ENCODE measurements around the gene KEAP1. TPM values are rescaled to one million over a fixed set of nuclear protein-coding genes. Genes with fewer than 3 reads are reported as not detected.

KEAP1 gene
- total RNA-seq, 1 experiment from 2014 or later: 75.2 TPM

DNA sequence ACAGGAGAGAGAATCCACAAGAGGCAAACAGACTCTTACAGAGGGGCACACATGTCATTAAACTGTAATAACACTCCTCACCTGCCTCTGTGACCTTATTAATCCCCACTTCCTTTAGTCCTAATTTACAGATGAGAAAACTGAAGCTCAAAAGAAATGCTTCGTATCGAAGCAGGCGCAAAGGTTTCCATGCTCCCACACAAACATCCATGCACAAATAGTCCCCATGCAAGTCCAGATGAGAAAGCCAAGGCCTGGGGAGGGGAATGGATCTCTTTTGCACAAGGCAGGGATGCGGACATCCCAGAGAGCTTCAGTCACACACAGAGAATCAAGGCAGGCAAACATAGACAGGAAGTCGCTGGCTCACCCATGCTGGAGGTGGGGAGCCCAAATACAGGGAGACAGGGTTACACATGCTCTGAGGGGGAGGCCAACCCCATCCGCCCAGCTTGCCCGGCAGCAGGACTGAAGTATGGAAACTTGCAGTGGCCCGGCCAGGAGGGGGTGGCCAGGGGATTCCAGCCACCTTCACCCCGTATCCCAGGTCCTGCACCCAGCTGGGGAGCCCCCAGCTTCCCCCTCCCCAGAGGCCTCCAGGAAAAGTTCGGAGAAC lies 13.6 kb upstream of the KEAP1 start (continued):
- TF ChIP-seq, protein P1, sequence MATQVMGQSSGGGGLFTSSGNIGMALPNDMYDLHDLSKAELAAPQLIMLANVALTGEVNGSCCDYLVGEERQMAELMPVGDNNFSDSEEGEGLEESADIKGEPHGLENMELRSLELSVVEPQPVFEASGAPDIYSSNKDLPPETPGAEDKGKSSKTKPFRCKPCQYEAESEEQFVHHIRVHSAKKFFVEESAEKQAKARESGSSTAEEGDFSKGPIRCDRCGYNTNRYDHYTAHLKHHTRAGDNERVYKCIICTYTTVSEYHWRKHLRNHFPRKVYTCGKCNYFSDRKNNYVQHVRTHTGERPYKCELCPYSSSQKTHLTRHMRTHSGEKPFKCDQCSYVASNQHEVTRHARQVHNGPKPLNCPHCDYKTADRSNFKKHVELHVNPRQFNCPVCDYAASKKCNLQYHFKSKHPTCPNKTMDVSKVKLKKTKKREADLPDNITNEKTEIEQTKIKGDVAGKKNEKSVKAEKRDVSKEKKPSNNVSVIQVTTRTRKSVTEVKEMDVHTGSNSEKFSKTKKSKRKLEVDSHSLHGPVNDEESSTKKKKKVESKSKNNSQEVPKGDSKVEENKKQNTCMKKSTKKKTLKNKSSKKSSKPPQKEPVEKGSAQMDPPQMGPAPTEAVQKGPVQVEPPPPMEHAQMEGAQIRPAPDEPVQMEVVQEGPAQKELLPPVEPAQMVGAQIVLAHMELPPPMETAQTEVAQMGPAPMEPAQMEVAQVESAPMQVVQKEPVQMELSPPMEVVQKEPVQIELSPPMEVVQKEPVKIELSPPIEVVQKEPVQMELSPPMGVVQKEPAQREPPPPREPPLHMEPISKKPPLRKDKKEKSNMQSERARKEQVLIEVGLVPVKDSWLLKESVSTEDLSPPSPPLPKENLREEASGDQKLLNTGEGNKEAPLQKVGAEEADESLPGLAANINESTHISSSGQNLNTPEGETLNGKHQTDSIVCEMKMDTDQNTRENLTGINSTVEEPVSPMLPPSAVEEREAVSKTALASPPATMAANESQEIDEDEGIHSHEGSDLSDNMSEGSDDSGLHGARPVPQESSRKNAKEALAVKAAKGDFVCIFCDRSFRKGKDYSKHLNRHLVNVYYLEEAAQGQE (IDR thresholded peaks at IDR 0.05; ENCODE audit: low read depth): no peak
- TF ChIP-seq POLR2A (IDR thresholded peaks at IDR 0.05; ENCODE audit: borderline replicate concordance, extremely low read depth, insufficient read depth, insufficient read length) (no peak), SIN3A (IDR thresholded peaks at IDR 0.05; ENCODE audit: low read depth) (no peak)
- TF ChIP-seq, protein P2, sequence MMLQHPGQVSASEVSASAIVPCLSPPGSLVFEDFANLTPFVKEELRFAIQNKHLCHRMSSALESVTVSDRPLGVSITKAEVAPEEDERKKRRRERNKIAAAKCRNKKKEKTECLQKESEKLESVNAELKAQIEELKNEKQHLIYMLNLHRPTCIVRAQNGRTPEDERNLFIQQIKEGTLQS (IDR thresholded peaks at IDR 0.05): no peak

DNA sequence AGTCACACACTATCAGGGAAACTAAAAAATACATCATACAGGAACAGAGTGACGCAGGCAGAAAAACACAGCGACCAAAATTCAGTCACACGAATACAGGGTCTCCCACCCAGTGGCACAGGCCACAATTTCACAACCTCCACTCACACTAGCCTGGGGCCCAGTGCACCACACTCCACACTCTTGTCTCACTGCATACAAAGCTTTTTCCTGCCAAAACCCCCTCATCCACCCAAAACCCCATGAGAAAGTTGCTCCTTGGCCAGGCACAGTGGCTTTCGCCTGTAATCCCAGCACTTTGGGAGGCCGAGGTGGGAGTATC lies 12.9 kb upstream of the KEAP1 start:
- no peak overlapping the region for H2AFZ ChIP-seq (ENCODE audit: low read depth, low read length, poor library complexity, severe bottlenecking)
- no peak for TF ChIP-seq ZFX (IDR thresholded peaks at IDR 0.05)
- TF ChIP-seq, protein P2 (IDR thresholded peaks at IDR 0.05): no peak
- no peak for TF ChIP-seq ZNF274 (IDR thresholded peaks at IDR 0.05; ENCODE audit: low read depth, low read length)
- TF ChIP-seq, protein P3, sequence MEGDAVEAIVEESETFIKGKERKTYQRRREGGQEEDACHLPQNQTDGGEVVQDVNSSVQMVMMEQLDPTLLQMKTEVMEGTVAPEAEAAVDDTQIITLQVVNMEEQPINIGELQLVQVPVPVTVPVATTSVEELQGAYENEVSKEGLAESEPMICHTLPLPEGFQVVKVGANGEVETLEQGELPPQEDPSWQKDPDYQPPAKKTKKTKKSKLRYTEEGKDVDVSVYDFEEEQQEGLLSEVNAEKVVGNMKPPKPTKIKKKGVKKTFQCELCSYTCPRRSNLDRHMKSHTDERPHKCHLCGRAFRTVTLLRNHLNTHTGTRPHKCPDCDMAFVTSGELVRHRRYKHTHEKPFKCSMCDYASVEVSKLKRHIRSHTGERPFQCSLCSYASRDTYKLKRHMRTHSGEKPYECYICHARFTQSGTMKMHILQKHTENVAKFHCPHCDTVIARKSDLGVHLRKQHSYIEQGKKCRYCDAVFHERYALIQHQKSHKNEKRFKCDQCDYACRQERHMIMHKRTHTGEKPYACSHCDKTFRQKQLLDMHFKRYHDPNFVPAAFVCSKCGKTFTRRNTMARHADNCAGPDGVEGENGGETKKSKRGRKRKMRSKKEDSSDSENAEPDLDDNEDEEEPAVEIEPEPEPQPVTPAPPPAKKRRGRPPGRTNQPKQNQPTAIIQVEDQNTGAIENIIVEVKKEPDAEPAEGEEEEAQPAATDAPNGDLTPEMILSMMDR (IDR thresholded peaks at IDR 0.05 in 2 of 3, conservative IDR thresholded peaks at IDR 0.05 in 1 of 3; ENCODE audit: borderline replicate concordance in 1 of 3, insufficient read depth in 1 of 3, low read depth in 2 of 3, low read length in 2 of 3): no peak
- no peak for TF ChIP-seq RAD21 (IDR thresholded peaks at IDR 0.05; ENCODE audit: low read depth)
- no peak for TF ChIP-seq EZH2phosphoT487 (IDR thresholded peaks at IDR 0.05; ENCODE audit: borderline replicate concordance)
- no peak for TF ChIP-seq EZH2 (IDR thresholded peaks at IDR 0.05)
- no peak for TF ChIP-seq POLR2A (IDR thresholded peaks at IDR 0.05; ENCODE audit: borderline replicate concordance, extremely low read depth, insufficient read depth, insufficient read length)
- no peak for TF ChIP-seq YY1 (IDR thresholded peaks at IDR 0.05; ENCODE audit: extremely low read depth, insufficient replicate concordance, low read depth, low read length)
- no peak for TF ChIP-seq SRF (IDR thresholded peaks at IDR 0.05; ENCODE audit: low read depth)
- DNase-seq (ENCODE audit: low read depth, low spot score) (no peak), ATAC-seq (no peak)
- H3K79me2 ChIP-seq (ENCODE audit: insufficient read depth, low read length): no peaks in the 10 kb centered on the region
- POLR2A ChIA-PET: no interaction called here
- no peak overlapping the region for H3K9ac ChIP-seq (ENCODE audit: low read length)
- H3K27me3 ChIP-seq (ENCODE audit: insufficient read depth, low read length): no peaks in the 10 kb centered on the region
- BruUV-seq (replicated peaks): no TSS peak
- RAD21 ChIA-PET (ENCODE audit: low non-redundant PET in 1 of 2, low total read pairs in 2 of 2, uncharacterized antibody in 2 of 2, unreplicated experiment in 2 of 2): no interaction called here
- no peaks in the 10 kb centered on the region for H3K9me3 ChIP-seq (ENCODE audit: control insufficient read depth in 1 of 2, insufficient read depth in 1 of 2, low read depth in 1 of 2, low read length in 2 of 2)
- no peak overlapping the region for H3K27ac ChIP-seq (ENCODE audit: low read depth, low read length)
- peaks cover 19 to 48% of the 10 kb centered on the region in 2 experiments; a peak in 3 of 4 replicates for H3K4me1 ChIP-seq (ENCODE audit: control insufficient read depth in 1 of 2, insufficient read depth in 2 of 2, low read length in 2 of 2)
- CTCF ChIA-PET: interaction anchor here (1.0 kb wide), 1 partner anchor 36 kb away, joined by 4 read pairs; no protein-coding TSS in a partner anchor
- intact Hi-C loops (cut with micrococcal nuclease): no loop called here
- no peaks in the 10 kb centered on the region for H3K9me2 ChIP-seq (ENCODE audit: insufficient read depth)
- peak overlapping the region; percentile 100 for H3K4me2 ChIP-seq (ENCODE audit: low read length)
- H4K20me1 ChIP-seq (ENCODE audit: insufficient read depth): no peaks in the 10 kb centered on the region
- H3K36me3 ChIP-seq (ENCODE audit: control insufficient read depth in 1 of 2, insufficient read depth in 2 of 2, low read length in 2 of 2): no peaks in the 10 kb centered on the region
- no peak overlapping the region for H3K4me3 ChIP-seq (replicated peaks in 1 of 2; ENCODE audit: low read depth in 1 of 2, low read length in 2 of 2)
